DMS 273 (cell line): Measurements from ENCODE around the gene TOMM70.
"Not testable (repeated sequence)": the region's sequence is repeated elsewhere in the genome, so short reads cannot be mapped to it uniquely, and the experiment has no call there.

ENCODE experiments used
- DNase-seq: peaks from one replicate; lab custom pipeline; 2025; ENCODE audit not compliant: unreplicated experiment; lab: John Stamatoyannopoulos, UW

The TOMM70 gene

DNA sequence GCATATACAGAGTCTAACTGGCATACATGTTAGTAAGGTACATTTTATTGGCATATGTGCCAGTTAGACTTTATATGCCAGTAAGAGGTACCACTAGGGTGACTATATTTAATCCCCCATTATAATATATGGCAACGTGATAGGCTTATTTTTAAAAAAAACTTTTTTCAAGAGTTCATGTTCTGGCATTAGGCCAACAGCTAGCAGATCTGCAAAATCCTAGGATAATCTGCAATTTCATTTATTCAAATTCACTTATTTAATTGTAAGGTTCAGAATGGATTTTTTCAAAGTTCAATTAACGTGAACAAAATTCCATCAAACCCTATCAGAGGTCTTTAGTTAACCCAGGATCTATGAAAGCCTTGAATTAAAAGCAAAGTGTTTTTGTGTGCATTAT is 34.5 kb downstream of the TOMM70 start:
- DNase-seq, result no peak

DNA sequence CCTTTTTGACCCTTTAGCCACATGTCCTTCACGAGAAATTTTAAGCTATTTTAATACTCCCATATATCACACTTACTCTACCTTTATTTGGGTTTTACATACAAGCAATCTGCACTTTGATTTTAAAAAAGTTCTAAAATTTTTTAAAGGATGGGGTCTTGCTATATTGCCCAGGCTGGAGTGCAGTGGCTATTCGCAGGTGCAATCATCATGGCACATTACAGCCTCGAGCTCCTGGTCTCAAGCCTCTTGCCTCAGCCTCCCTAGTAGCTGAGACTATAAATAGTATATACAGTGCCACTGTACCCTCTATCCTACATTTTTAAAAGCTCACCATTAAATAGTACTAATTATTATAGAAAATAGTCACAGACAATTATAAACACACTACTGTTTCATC is 36.5 kb downstream of the TOMM70 start:
- DNase-seq, result no peak

DNA sequence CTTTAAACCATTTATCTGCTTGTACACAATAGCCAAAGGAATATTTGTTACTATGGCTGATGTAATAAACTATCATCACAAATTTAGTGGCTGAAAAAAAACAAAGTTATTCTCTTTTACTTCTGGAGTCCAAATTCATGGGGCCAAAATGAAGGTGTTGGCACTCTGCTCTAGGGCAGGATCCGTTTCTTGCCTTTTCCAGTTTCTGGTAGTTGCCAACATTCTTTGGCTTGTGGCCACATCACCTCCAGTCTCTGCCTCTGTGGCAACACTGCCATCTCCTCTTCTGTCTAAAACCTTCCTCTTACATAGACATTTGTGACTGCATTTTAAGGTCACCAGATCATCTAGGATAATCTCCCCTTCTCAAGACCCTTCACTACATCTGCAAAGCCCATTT is 39.0 kb downstream of the TOMM70 start:
- DNase-seq, result no peak

DNA sequence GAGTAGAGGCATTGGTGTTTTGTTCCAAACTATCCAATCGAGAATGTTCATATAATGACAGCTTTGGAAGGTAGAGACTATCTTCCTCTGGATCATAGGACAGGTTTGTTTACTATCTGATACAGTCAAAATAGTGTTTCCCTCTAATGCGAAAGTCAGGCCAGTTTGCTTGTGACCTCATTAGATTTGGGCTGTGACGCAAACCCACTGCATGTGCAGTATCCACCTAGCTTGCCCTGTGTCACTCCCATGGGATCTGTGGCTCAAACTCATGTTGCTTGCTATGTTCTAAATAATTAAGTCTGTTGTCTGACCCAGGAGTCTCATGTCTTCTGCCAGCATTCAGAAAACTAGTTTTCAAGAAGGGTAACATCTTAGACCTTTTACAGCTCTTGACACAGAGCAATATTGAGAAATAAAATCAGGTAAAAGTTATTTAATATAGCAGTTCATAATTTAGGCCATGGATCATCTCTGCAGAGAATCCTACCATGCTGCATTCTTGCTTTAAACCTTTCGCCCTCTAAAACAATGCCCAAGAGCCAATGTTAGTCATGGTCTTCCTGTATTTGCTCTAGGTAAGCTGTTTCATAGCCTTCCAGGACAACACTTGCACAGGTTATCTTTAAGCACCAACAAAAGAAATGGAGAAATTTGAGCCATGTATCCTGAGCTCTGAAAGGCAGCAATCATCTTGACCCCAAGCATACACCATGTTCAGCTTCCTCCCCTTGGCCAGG is 40.0 kb downstream of the TOMM70 start:
- no peak for DNase-seq

DNA sequence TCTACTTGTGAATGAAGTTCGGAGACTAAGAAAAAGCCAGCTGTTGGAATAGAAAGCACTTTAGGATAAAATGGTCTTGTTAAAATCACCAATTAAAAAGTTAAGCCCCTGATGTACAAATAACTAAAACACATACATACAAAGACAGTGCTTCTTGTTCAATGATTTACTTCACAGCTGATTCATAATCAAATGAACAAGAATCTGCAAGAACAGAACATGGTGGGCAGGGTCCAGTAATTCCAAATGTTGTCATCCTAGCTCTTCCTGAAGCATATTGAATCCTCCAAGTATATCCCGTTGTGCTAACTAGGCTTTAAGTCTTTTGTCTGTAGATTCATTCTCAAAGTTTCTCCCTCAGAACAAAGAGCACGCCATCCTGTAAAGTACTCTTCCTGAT is 41.9 kb downstream of the TOMM70 start:
- DNase-seq, result no peak

DNA sequence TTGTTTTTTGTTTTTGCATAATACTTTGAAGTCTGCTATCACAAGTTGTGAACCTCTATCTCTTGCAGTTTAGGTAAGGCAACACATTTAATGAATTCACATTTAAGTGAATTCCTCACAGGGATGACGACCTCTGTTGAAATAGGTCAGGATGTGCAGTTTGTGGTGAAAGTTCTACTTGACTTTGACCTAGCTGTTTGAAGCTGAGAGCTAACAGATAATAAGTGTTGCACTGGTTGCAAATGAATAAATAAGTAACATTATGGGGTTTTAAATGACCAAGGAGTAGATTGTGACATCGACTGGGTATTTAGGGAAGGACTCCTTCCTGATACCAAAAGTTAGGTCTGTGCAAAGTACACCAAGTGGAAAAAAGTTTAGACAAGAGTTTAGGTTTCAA is 42.5 kb downstream of the TOMM70 start:
- DNase-seq, result no peak

DNA sequence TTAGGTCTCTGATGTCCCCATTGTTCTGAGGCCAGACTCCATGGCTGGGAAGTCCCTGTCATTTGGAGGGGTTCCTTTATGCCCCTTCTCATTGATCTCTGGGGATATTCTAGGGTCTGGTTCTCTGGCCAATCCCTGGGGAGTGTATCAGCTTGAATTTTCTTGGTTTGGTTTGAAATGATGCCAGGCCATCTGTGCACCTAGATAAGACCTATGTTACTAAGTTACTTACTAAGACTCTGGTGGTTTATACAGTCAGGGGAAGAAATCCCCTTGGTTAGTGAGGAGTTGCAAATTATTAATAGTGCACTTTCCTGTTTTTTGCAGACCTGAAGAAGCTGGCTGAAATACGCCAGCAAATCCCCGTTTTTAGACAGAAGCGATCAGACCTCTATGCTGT is 46.0 kb downstream of the TOMM70 start:
- DNase-seq, result peak; percentile 85

DNA sequence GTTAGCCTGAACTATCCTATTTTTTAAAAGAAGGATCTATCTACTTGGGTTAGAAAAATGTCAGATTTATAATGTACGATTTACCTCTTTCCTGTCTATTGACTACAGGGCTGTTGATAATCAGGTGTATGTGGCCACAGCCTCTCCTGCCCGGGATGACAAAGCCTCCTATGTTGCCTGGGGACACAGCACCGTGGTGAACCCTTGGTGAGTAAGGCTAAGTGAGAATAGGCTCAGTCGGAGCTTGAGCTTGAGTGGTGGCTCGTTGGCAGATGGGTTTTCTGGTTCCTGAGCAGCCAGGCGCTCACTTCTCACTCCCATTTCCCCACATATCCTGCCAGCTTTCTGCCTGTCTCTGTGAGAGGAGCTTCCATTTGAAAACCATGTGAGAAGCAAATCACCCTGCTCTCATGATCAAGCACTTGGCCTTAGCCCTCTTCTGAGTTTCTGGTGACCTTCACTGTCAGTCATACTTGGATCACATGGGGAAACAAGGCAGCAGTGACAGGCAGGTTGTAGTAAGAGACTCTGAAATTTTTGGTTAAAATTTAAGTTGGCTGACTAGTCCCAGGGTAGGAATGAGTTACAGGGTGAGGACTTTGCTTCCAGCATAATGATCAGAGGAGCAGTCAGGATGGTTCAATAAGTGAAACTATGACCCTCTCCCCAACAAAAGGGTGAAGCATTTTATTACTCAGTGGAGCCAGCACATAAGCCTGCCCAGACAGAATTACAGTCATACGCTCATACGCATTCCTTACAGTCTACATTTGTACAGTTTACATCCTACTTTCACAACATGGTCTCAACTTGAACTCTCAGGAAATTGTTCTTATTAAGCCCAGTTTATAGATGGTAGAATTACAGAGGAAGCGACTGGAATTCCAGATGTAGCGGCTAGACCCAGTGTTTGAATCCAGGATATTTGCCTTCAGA is 48.3 kb downstream of the TOMM70 start:
- DNase-seq, result no peak

DNA sequence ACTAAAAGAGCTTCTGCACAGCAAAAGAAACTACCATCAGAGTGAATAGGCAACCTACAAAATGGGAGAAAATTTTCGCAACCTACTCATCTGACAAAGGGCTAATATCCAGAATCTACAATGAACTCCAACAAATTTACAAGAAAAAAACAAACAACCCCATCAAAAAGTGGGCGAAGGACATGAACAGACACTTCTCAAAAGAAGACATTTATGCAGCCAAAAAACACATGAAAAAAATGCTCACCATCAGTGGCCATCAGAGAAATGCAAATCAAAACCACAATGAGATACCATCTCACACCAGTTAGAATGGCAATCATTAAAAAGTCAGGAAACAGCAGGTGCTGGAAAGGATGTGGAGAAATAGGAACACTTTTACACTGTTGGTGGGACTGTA is 49.1 kb downstream of the TOMM70 start:
- DNase-seq, result not testable (repeated sequence)

DNA sequence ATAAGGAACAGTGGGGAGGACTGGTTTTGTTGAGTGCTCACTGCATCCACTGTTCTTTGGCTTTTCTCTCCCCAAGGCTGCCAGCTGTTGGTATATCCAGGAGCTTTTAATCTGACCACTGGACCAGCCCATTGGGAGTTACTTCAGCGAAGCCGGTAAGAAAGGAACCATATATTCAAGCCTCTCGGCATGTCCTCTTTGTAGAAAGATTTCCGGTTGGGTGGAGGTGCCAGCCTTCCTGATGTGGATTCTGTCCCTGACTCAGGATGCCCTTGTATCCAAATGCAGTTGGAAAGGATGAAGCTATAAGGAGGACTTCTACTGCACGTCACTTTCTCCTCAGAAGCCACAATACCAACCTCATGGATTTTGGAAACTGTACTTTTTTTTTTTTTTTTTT is 52.2 kb downstream of the TOMM70 start:
- no peak for DNase-seq

DNA sequence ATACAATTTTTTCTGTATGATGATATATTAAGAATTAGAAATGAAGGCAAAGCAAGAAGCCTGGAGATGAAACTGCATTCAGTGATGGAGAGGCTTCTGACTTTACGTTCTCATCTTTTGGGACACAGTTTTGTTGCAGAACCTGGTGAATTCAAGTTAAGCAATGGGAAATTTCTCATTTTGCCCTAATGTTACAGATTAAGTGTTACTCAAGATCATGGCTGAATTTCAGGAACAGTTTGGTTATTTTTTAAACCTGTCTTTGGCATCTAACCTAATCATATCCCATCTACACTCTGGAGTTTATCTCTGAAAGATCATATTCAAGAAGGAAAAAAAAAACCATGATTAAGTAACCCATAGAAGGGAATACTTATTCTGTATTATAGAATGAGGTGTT is 60.4 kb downstream of the TOMM70 start:
- no peak for DNase-seq

DNA sequence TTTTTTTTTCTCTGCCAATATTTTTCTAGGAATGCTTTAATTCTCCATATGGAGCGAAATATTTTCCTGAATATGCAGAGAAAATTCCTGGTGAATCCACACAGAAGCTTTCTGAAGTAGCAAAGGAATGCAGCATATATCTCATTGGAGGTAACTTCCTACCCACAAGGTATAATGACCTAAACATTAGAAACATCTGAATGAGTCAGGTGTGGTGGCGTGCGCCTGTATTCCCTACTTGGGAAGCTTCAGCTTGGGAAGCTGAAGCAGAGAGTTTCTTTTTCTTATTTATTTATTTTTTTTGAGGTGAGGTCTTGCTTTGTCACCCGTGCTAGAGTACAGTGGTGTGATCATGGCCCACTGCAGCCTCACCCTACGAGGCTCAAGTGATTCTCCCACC is 61.1 kb downstream of the TOMM70 start:
- DNase-seq, result no peak

DNA sequence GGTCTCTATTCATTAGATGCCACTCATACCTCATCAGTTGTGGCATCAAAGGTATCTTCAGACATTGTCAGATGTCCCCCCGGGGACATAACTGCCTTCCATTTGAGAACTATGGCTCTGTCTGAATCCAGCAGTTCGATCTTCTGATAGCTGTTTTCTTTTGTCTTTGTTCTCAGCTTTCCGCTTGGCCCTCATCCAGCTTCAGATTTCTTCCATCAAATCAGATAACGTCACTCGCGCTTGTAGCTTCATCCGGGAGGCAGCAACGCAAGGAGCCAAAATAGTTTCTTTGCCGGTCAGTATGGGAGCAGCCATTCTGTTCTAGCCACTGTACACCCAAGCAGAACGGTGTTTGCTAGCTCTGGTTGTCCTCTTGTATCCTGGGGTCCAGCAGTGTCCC is 62.0 kb downstream of the TOMM70 start:
- DNase-seq, result no peak

DNA sequence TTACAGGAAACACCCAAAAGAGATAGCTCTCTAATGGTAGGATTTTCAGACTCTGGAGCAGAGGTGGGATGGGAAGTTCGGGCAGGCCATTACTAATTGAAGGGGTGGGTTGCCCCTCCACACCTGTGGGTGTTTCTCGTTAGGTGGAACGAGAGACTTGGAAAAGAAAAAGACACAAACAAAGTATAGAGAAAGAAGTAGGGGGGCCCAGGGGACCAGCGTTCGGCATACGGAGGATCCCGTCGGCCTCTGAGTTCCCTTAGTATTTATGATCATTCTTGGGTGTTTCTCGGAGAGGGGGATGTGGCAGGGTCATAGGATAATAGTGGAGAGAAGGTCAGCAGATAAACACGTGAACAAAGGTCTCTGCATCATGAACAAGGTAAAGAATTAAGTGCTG is 64.7 kb downstream of the TOMM70 start:
- DNase-seq, result not testable (repeated sequence)

DNA sequence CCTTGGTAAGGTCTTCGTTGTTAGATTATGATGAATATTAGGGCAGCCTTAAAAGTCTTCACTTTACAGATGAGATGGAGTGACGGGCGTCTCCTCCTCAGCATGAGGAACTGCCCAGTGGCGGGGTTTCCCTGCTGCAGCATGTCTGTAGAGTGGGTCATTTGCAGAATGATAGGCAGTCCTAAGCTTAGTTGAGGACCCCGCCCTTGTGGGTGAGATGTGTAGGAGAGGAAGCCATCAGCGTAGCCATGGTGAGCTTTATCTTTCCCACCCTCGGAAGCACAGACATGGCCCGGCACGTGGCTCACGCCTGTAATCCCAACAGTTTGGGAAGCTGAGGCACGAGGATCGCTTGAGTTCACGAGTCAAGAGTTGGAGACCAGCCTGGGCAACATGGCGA is 65.5 kb downstream of the TOMM70 start:
- DNase-seq, result peak; percentile 38

DNA sequence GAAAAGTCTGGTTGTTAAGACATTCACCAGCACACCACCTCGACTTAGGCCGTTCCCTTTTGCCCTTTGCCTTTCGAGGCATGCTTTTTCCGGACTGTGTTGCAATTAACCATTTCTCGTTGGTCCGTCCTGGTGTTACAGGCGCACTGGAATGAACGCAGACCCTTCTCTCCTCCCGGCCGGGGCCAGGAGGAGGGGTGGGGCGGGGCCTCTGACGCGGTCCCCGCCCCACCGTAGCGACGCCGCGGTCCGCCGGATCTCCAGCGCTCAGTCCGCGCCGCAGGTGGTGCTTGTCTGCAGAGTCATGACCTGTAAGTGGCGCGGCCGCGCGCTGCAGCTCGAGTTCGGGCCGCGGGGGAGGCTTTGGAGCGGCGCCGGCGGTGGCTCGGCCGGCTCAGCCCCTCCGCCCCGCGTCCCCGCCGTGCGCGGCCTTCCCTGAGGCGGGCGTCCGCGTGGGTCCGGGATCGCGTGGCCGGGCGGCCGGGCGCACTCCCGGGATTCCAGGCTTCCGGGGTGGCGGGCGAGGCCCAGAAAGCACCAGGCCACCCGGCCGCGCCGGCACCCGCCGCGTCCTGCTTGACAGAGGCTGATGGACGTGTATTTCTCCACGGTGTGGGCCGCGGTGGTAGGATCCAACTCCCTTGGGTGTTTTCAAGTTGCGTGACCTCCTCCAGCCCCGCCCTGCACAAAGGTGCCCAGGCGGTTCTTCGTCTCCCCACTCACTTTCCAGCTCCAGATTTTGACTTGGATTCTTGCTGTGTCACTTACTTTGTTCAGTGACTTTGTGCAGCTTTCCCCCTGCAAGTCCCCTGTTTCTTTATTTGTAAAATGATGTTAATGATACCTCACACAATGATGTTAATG is 66.2 kb downstream of the TOMM70 start, which contains the start of gene NIT2:
TSS of gene NIT2 (plus strand) at position 270 of the 864 bp plus-strand sequence. CDS start at position 305, 35 bp downstream.
- DNase-seq, result peak; percentile 96

DNA sequence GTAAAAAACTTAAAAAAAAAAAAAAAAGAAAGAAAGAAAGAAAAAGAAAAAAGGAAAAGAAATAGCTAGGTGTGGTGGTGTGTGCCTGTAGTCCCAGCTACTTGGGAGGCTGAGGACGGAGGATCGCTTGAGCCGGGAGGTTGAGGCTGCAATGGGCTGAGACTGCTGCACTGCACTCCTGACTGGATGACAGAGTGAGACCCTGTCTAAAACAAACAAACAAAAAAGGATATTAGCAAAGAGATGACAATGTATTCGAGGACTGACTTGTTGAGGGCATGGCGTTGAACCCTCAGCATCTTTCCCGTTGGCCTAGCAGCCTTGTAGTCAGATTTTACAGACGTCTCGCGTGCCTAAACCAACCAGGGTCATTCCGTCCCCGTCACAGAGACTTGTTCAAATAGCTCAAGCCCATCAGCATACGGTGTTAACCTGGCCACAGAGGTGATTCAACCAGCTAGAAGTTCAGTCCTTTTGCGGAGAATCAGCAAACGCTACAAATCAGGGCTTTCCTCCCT is 66.9 kb downstream of the TOMM70 start:
- DNase-seq, result no peak

DNA sequence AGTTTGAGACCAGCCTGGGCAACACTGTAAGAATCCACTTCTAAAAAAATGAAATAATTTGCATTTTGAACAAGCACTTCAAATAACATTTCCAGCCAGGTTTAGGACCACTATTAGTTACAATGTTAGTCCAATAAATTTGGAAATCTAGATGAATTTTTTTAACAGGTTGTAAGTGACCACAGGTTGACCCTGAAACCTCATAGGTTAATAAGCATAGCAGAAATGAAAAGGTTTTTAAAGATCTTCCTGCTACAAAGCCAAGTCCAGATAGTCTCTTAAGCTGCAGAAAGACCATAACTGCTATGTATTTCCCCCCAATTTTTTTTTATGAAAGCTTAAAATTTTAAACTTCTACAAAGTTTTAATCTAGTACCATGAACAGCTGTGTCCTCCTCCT is 67.8 kb downstream of the TOMM70 start:
- DNase-seq, result no peak

DNA sequence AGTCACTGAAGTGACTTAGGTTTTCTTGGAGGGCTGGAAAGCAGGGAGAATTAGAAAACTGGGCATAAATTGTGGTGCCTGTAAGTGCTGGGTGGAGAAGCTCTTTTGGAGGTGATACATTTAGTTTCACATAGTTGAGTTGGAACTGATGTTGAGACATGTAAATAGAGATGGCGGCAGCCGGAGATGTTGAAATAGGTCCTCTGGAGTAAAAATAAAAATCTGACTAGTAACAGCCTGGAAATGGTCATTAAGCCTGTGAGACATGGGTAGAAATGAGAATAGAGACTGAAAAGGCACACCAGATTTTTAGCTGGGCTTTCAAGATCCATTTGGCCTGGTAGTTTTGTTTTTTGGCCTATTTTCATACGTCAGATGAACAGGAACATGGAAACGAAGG is 69.2 kb downstream of the TOMM70 start:
- no peak for DNase-seq

DNA sequence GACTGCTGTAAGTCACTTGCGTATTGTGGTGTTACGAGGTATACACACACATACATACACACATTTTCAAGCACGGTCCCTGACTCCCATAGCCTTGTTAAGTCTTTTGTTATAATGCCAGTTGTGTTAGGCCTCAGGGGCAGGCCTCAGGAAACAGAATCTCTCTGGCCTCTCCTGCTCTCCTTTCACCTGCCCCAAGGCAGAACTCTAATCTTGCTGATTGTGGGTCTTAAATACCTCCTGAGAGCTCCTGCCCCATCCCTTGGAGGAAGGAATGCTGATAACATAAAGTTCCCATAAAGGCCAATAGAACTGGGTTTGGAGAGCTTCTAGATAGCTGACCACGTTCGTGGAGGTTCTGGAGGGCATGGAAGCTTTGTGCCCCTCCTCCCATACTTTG is 70.2 kb downstream of the TOMM70 start:
- no peak for DNase-seq
